IPS DF 4.7 (cell line): ENCODE measurements around the gene NOL7.

Experiments
- DNase-seq: peaks from one replicate; pipeline ENCODE4 v3.0.0-alpha.2; 2013; ENCODE audit warnings: low spot score; ENCODE audit errors: extremely low read depth

NOL7 gene

GRCh38 chr6:13649393-13649792 is 34.3 kb downstream of the NOL7 start:
- no peak for DNase-seq

GRCh38 chr6:13653296-13653695 is 38.2 kb downstream of the NOL7 start:
- no peak for DNase-seq

GRCh38 chr6:13654496-13654895 is 39.4 kb downstream of the NOL7 start:
- DNase-seq = no peak

- DNase-seq = no peak
Observed at GRCh38 chr6:13655700-13656099, 40.6 kb downstream of the NOL7 start.

DNA sequence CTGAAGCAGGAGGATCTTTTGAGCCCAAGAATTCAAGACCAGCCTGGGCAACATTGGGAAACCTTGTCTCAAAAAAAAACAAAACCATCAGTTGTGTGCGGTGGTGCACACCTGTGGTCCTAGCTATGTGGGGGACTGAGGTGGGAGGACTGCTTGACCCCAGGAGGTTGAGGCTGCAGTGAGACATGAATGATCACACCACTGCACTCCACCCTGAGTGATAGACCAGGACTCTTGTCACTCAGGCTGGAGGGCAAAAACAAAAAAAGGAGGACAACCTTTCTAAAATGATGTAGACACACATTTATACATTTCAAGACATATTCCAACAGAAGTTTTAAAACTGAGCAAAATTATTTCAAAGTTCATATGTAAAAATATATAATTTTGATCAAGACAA is 45.1 kb downstream of the NOL7 start:
- no peak for DNase-seq

- DNase-seq = no peak
Observed at GRCh38 chr6:13660893-13661292, 45.8 kb downstream of the NOL7 start.

DNA sequence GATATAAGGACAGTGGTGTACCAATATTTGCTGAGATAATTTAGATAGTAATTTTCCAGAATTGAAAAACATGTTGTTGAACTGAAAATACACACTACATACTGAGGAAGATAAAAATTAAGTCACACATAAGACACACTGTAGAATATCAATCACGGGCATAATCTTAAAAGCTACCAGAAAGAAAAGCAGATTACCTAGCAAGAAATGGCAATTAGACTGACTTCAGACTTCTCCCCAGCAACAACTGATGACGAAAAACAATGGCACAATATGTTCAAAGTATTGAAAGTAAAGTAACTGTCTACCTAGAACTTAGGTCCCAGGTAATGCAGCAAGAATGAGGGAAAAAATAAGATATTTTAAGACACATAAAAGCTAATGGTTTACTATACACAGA is 46.5 kb downstream of the NOL7 start:
- no peak for DNase-seq

DNA sequence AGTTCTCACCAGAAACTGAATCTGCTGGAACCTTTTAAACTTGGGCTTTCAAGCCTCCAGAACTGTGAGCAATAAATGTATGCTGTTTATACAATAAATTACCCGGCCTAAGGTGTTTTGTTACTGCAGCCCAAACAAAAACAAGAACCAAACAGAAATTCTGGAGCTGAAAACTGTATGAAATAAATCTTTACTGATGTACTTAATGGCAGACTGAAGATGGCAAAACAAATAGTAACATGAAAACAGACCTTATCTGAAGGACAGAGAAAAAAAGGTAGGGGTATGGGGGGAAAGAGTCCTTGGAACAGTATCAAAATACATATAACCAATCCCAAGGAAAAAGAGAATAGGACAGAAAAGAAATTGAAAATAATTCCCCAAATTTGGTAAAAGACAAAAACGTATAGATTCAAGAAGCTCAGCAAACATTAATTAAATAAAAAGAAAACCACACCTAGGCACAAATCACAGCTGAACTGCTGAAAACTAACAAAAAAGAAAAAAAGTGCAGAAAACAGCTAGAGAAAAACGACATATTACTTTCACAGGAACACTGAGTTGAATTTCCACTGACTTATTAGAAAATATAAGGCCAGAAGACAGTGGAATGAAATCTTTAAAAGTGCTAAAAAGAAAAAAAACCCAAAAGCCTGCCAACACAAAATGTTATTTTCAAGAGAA is 47.7 kb downstream of the NOL7 start:
- no peak for DNase-seq

GRCh38 chr6:13663986-13664385 is 48.9 kb downstream of the NOL7 start:
- no peak for DNase-seq

GRCh38 chr6:13664703-13665352 is 49.7 kb downstream of the NOL7 start:
- DNase-seq = no peak

- DNase-seq = no peak
Observed at GRCh38 chr6:13666194-13667105, 51.3 kb downstream of the NOL7 start.

GRCh38 chr6:13667655-13668054 is 52.5 kb downstream of the NOL7 start:
- DNase-seq = no peak

GRCh38 chr6:13668291-13668928 is 53.3 kb downstream of the NOL7 start:
- no peak for DNase-seq

GRCh38 chr6:13669476-13669875 is 54.3 kb downstream of the NOL7 start:
- DNase-seq = no peak
